K562 (cell line): ENCODE results near the gene PSMC2. TPM values are rescaled to one million over a fixed set of nuclear protein-coding genes. Genes with fewer than 3 reads are reported as not detected.
A peak's percentile ranks its signal among the peaks of the same experiment; 100 is the strongest.

ENCODE experiments used
- ADNP ChIP-seq: fragments of 200-800 bp; sonication (Bioruptor generic); IDR thresholded peaks from 2 replicates; pipeline ENCODE4 v1.6.1; 2016; ENCODE audit warnings: missing genetic modification characterization, missing compliant biosample characterization
- AFF1 ChIP-seq, 2 experiments: fragments of 450-650 bp; IDR thresholded peaks; 2 replicates each; pipeline ENCODE4 v1.6.1; 2018; ENCODE audit warnings: mild to moderate bottlenecking in 2 of 2, low read depth in 1 of 2; ENCODE audit not compliant: partially characterized antibody in 2 of 2
- C11orf30 ChIP-seq: fragments of 450-650 bp; IDR thresholded peaks from 2 replicates; pipeline ENCODE4 v1.6.1; 2016; ENCODE audit warnings: low read depth, mild to moderate bottlenecking
- DMBX1 ChIP-seq: fragments of 250-450 bp; sonication (Bioruptor Pico); IDR thresholded peaks from 2 replicates; pipeline ENCODE4 v1.8.0; 2022; ENCODE audit warnings: inconsistent platforms, mild to moderate bottlenecking, moderate library complexity, borderline replicate concordance
- GTF2B ChIP-seq: IDR thresholded peaks from 2 replicates; pipeline ENCODE4 v1.6.1; 2011; ENCODE audit not compliant: insufficient read length; ENCODE audit errors: extremely low read depth
- NELFE ChIP-seq: IDR thresholded peaks from 2 replicates; pipeline ENCODE4 v1.6.1; 2011; ENCODE audit warnings: mild to moderate bottlenecking; ENCODE audit not compliant: insufficient read depth, insufficient read length
- RAD51 ChIP-seq: fragments of 450-650 bp; IDR thresholded peaks from 2 replicates; pipeline ENCODE4 v1.7.1; 2016; ENCODE audit warnings: low read depth, mild to moderate bottlenecking, borderline replicate concordance
- SMARCA4 ChIP-seq: fragments of 450-650 bp; IDR thresholded peaks from 2 replicates; pipeline ENCODE4 v1.6.1; 2016
- SUPT5H ChIP-seq: fragments of 450-650 bp; IDR thresholded peaks from 2 replicates; pipeline ENCODE4 v1.6.1; 2016
- ZNF140 ChIP-seq: fragments of 250-450 bp; sonication (Bioruptor Pico); IDR thresholded peaks from 2 replicates; pipeline ENCODE4 v1.8.0; 2021; ENCODE audit warnings: moderate library complexity, mild to moderate bottlenecking, inconsistent platforms
- ZNF316 ChIP-seq: fragments of 450-650 bp; IDR thresholded peaks from 2 replicates; pipeline ENCODE4 v1.6.1; 2016
- ZNF324 ChIP-seq: fragments of 250-450 bp; sonication (Bioruptor Pico); IDR thresholded peaks from 2 replicates; pipeline ENCODE4 v1.4.0; 2020; ENCODE audit warnings: mild to moderate bottlenecking
- polyA plus RNA-seq, 8 experiments: library from polyadenylated mRNA; depleted of rRNA in 4 of 8; stranded (reverse) in 5 of 8; unstranded in 3 of 8; fragments of >200 nt; fragmentation: Nextera tagmentation in 2 of 8; fragmentation: Illumina TruSeq in 1 of 8; extraction: Ambion mirVana in 2 of 8; extraction: Trizol in 1 of 8; gene quantifications; 2 replicates each; pipeline versions ENCODE4 v1.2.1 to v1.2.3, GENCODE V29; 2011 to 2014; ENCODE audit warnings: inconsistent platforms in 1 of 8, missing spikeins in 1 of 8
- total RNA-seq, 7 experiments: library from RNA; depleted of rRNA in 6 of 7; stranded (reverse); fragments of >200 nt in 6 of 7; fragmentation: Illumina TruSeq in 2 of 7; extraction: Trizol in 2 of 7; gene quantifications; 2 replicates each; pipeline versions ENCODE4 v1.2.1 to v1.2.3, GENCODE V29; 2011 to 2021; ENCODE audit warnings: low replicate concordance in 1 of 7
- TF ChIP-seq, protein P1 (sequence below): fragments of 450-650 bp; IDR thresholded peaks from 2 replicates; pipeline ENCODE4 v1.6.1; 2016; ENCODE audit warnings: low read depth
- TF ChIP-seq, protein P2 (sequence below): fragments of 450-650 bp; formaldehyde crosslinking; IDR thresholded peaks from 2 replicates; pipeline ENCODE4 v1.4.0; 2020; ENCODE audit warnings: mild to moderate bottlenecking, mixed read lengths

PSMC2 gene
- total and polyA plus RNA-seq, 9 of the 15 experiments (the other 6 are each of a cell fraction or from before 2014, with no cell fraction given) = 316 to 1,105 (median 511) TPM

GRCh38 chr7:103369432-103369831 is 22.0 kb downstream of the PSMC2 start (continued):
- TF ChIP-seq NELFE (no peak), SUPT5H (peak; percentile 29; the same call in 1 of the 2 replicates), DMBX1 (CRISPR knock-in tag) (no peak), RAD51 (no peak), C11orf30 (peak; percentile 73), AFF1 (IDR thresholded peaks at IDR 0.05; ENCODE audit: low read depth in 1 of 2, partially characterized antibody in 2 of 2) (no peak), SMARCA4 (no peak), ZNF140 (no peak), GTF2B (no peak), ADNP (tag) (no peak), ZNF316 (peak; percentile 75), ZNF324 (CRISPR knock-in tag) (no peak)
- TF ChIP-seq, protein P1, sequence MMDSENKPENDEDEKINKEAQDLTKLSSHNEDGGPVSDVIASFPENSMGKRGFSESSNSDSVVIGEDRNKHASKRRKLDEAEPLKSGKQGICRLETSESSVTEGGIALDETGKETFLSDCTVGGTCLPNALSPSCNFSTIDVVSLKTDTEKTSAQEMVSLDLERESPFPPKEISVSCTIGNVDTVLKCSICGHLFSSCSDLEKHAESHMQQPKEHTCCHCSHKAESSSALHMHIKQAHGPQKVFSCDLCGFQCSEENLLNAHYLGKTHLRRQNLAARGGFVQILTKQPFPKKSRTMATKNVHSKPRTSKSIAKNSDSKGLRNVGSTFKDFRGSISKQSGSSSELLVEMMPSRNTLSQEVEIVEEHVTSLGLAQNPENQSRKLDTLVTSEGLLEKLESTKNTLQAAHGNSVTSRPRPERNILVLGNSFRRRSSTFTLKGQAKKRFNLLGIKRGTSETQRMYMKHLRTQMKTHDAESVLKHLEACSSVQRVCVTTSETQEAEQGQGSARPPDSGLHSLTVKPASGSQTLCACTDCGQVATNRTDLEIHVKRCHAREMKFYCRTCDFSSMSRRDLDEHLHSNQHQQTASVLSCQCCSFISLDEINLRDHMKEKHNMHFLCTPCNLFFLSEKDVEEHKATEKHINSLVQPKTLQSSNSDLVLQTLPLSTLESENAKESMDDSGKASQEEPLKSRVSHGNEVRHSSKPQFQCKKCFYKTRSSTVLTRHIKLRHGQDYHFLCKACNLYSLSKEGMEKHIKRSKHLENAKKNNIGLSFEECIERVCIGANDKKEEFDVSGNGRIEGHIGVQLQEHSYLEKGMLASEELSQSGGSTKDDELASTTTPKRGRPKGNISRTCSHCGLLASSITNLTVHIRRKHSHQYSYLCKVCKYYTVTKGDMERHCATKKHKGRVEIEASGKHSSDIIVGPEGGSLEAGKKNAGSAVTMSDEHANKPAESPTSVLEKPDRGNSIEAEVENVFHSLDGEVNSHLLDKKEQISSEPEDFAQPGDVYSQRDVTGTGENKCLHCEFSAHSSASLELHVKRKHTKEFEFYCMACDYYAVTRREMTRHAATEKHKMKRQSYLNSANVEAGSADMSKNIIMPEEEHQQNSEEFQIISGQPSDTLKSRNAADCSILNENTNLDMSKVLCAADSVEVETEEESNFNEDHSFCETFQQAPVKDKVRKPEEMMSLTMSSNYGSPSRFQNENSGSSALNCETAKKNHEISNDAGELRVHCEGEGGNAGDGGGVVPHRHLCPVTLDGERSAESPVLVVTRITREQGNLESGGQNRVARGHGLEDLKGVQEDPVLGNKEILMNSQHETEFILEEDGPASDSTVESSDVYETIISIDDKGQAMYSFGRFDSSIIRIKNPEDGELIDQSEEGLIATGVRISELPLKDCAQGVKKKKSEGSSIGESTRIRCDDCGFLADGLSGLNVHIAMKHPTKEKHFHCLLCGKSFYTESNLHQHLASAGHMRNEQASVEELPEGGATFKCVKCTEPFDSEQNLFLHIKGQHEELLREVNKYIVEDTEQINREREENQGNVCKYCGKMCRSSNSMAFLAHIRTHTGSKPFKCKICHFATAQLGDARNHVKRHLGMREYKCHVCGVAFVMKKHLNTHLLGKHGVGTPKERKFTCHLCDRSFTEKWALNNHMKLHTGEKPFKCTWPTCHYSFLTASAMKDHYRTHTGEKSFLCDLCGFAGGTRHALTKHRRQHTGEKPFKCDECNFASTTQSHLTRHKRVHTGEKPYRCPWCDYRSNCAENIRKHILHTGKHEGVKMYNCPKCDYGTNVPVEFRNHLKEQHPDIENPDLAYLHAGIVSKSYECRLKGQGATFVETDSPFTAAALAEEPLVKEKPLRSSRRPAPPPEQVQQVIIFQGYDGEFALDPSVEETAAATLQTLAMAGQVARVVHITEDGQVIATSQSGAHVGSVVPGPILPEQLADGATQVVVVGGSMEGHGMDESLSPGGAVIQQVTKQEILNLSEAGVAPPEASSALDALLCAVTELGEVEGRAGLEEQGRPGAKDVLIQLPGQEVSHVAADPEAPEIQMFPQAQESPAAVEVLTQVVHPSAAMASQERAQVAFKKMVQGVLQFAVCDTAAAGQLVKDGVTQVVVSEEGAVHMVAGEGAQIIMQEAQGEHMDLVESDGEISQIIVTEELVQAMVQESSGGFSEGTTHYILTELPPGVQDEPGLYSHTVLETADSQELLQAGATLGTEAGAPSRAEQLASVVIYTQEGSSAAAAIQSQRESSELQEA = no peak
- TF ChIP-seq, protein P2, sequence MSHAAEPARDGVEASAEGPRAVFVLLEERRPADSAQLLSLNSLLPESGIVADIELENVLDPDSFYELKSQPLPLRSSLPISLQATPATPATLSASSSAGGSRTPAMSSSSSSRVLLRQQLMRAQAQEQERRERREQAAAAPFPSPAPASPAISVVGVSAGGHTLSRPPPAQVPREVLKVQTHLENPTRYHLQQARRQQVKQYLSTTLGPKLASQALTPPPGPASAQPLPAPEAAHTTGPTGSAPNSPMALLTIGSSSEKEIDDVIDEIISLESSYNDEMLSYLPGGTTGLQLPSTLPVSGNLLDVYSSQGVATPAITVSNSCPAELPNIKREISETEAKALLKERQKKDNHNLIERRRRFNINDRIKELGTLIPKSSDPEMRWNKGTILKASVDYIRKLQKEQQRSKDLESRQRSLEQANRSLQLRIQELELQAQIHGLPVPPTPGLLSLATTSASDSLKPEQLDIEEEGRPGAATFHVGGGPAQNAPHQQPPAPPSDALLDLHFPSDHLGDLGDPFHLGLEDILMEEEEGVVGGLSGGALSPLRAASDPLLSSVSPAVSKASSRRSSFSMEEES = no peak
